GM20000 (cell line): ENCODE measurements around the gene DDX49.
"Not testable (repeated sequence)": the region's sequence is repeated elsewhere in the genome, so short reads cannot be mapped to it uniquely, and the experiment has no call there.

Experiments
- DNase-seq: peaks from one replicate; pipeline ENCODE4 v3.0.0; 2012; ENCODE audit warnings: low spot score
- CTCF ChIP-seq: IDR thresholded peaks from 2 replicates; pipeline ENCODE4 v1.5.1; 2012; ENCODE audit warnings: mild to moderate bottlenecking, control low read depth; ENCODE audit errors: extremely low read depth, missing control alignments

Gene DDX49

GRCh38 chr19:18910010-18910409 is 9.5 kb upstream of the DDX49 start:
- no peak for DNase-seq
- TF ChIP-seq CTCF, result no peak

GRCh38 chr19:18910801-18911436 is 8.6 kb upstream of the DDX49 start:
- TF ChIP-seq CTCF, result no peak
- DNase-seq, result no peak

GRCh38 chr19:18912933-18913332 is 6.6 kb upstream of the DDX49 start:
- no peak for TF ChIP-seq CTCF
- DNase-seq, result no peak

DNA sequence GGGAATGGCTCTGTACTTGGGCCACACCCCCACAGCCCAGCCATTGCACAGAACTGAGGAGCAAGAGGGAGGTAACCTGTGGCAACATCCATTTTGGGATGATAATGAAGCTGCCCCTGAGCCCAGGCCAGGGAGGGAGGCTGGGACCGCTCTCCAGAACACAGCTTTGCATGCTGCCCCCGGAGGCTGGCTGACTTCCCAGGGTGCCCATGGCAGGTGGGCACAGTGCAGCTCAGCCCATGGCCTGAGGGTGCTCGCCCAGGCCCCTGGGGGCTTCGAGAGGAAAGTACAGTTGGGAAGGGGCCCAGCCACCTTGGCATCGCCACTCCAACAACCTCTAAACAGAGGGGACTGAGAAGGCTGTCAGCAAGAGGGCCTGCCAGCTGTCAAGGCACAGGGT is 6.0 kb upstream of the DDX49 start:
- TF ChIP-seq CTCF, result no peak
- DNase-seq, result no peak

GRCh38 chr19:18915639-18916038 is 3.9 kb upstream of the DDX49 start:
- no peak for TF ChIP-seq CTCF
- no peak for DNase-seq

DNA sequence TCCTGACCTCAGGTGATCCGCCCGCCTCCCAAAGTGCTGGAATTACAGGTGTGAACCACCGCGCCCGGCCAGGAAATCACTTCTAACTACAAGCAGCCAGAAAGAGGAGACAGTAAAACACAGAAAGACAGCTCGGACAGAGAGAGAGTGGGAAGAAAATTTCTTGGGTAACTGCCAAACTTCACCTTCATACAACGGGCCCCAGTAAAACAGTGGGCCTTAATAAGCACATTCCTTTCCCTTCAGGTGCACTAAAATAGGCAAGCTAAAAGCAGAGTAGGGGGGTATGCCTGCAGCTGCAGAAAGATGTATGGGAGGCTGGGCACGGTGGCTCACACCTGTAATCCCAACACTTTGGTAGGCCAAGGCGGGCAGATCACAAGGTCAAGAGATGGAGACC is 1.9 kb upstream of the DDX49 start:
- DNase-seq, result not testable (repeated sequence)

DNA sequence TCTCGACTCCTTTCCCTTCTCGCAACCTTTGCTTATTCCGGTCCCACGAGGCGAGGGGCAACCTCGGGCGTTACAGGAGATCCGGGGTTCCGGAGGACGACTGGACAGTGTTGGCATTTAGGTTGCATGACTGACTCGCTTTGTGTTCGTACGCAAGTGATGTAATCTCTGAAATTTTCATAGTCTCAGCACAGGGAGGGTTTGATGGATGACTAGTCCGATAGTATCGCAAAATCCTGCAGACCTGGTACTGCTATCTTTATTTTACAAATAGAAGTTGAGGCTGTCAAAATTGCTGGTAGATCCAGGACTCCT is 342 bp downstream of the DDX49 start:
- DNase-seq, result no peak
- TF ChIP-seq CTCF, result no peak

DNA sequence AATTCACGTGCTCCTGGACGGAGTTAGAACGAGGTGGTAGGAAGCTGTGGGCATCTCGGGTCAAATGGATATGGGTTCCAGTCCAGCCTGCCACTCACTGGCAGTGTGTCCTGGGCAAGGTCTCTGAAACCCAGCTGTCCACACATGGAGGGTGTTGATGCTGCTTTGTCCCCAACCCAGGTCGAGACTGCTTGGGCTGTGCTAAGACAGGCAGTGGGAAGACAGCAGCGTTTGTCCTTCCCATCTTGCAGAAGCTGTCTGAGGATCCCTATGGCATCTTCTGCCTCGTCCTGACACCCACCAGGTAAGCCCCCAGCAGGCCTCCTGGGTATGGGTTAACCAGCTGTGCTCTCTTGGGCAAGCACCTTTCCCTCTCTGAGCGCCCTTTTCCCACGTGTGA is 885 bp downstream of the DDX49 start:
- TF ChIP-seq CTCF, result no peak
- no peak for DNase-seq
